ENCODE data around the gene FGR.
A peak's percentile ranks its signal among the peaks of the same experiment; 100 is the strongest.

Gene FGR

GRCh38 chr1:27566462-27567145 lies 68.4 kb downstream of the FGR start:
- DNase-seq = no peak

GRCh38 chr1:27564710-27565649 lies 70.0 kb downstream of the FGR start:
- DNase-seq = no peak

GRCh38 chr1:27563591-27564471 lies 71.2 kb downstream of the FGR start:
- DNase-seq = peak; percentile 40 to 46 (median 42)

GRCh38 chr1:27563341-27563590 lies 71.7 kb downstream of the FGR start:
- no peak for DNase-seq

- DNase-seq = no peak
Measured at GRCh38 chr1:27562534-27563340, 72.2 kb downstream of the FGR start.
